Measurements from ENCODE around the gene SPAAR. TPM values are rescaled to one million over a fixed set of nuclear protein-coding genes. Genes with fewer than 3 reads are reported as not detected.

SPAAR gene
- polyA plus RNA-seq, 1 donor (not counting 4 experiments of a cell fraction or from before 2014, with no cell fraction given): not detected

- Histone ChIP-seq H3K27ac (ENCODE audit: control insufficient read depth, insufficient read depth, low read length) (no peak overlapping the region), H3K9ac (ENCODE audit: control insufficient read depth, extremely low read depth, insufficient read depth, low read length) (no peak overlapping the region), H4K20me1 (ENCODE audit: control insufficient read depth, extremely low read depth, insufficient read depth, low read length) (no peaks in the 10 kb centered on the region), H3K79me2 (ENCODE audit: control insufficient read depth, insufficient read depth, low read length) (no peaks in the 10 kb centered on the region), H3K4me3 (ENCODE audit: control insufficient read depth in 2 of 3, extremely low read depth in 1 of 3, insufficient read depth in 2 of 3, low read depth in 1 of 3, low read length in 3 of 3) (no peak overlapping the region), H3K4me2 (ENCODE audit: control insufficient read depth, extremely low read depth, insufficient read depth, low read depth, low read length) (no peak overlapping the region), H3K9me1 (ENCODE audit: control insufficient read depth, extremely low read depth, insufficient read depth, low read length) (no peaks in the 10 kb centered on the region), H2AFZ (ENCODE audit: control insufficient read depth, low read length) (no peak overlapping the region), H3K9me3 (ENCODE audit: control insufficient read depth, low read depth, low read length) (no peaks in the 10 kb centered on the region), H3K27me3 (ENCODE audit: control insufficient read depth, extremely low read depth, insufficient read depth, low read length) (no peaks in the 10 kb centered on the region), H3K36me3 (ENCODE audit: control insufficient read depth in 2 of 2, extremely low read depth in 1 of 2, insufficient read depth in 2 of 2, low read length in 2 of 2) (no peaks in the 10 kb centered on the region), H3K4me1 (ENCODE audit: control insufficient read depth, extremely low read depth, insufficient read depth, low read length) (no peaks in the 10 kb centered on the region)
- FAIRE-seq (no peak), DNase-seq (ENCODE audit: low read depth, low spot score) (no peak)
- TF ChIP-seq CTCF (optimal IDR thresholded peaks at IDR 0.05 in 1 of 3, IDR thresholded peaks at IDR 0.05 in 1 of 3, conservative IDR thresholded peaks at IDR 0.05 in 1 of 3; ENCODE audit: extremely low read depth in 1 of 3, insufficient read depth in 2 of 3, low read length in 3 of 3): no peak
- TF ChIP-seq EZH2 (IDR thresholded peaks at IDR 0.05; ENCODE audit: low read length): no peak
- dilution Hi-C loops (cut with MboI; ENCODE audit: extremely low pct_ligation_motif_present, low sequenced_read_pairs): no loop called here
These were observed 27.9 kb downstream of the SPAAR start for GRCh38 chr9:35937227-35937626.

GRCh38 chr9:35938474-35939356, 29.4 kb downstream of the SPAAR start:
- Histone ChIP-seq H3K4me2 (ENCODE audit: control insufficient read depth, extremely low read depth, insufficient read depth, low read depth, low read length) (no peak overlapping the region), H3K79me2 (ENCODE audit: control insufficient read depth, insufficient read depth, low read length) (no peaks in the 10 kb centered on the region), H3K27me3 (ENCODE audit: control insufficient read depth, extremely low read depth, insufficient read depth, low read length) (no peaks in the 10 kb centered on the region), H3K9ac (ENCODE audit: control insufficient read depth, extremely low read depth, insufficient read depth, low read length) (no peak overlapping the region), H3K4me1 (ENCODE audit: control insufficient read depth, extremely low read depth, insufficient read depth, low read length) (no peaks in the 10 kb centered on the region), H4K20me1 (ENCODE audit: control insufficient read depth, extremely low read depth, insufficient read depth, low read length) (no peaks in the 10 kb centered on the region), H2AFZ (ENCODE audit: control insufficient read depth, low read length) (no peak overlapping the region), H3K9me3 (ENCODE audit: control insufficient read depth, low read depth, low read length) (no peaks in the 10 kb centered on the region), H3K36me3 (ENCODE audit: control insufficient read depth in 2 of 2, extremely low read depth in 1 of 2, insufficient read depth in 2 of 2, low read length in 2 of 2) (no peaks in the 10 kb centered on the region), H3K4me3 (ENCODE audit: control insufficient read depth in 2 of 3, extremely low read depth in 1 of 3, insufficient read depth in 2 of 3, low read depth in 1 of 3, low read length in 3 of 3) (no peak overlapping the region), H3K27ac (ENCODE audit: control insufficient read depth, insufficient read depth, low read length) (no peak overlapping the region), H3K9me1 (ENCODE audit: control insufficient read depth, extremely low read depth, insufficient read depth, low read length) (no peaks in the 10 kb centered on the region)
- FAIRE-seq (no peak), DNase-seq (ENCODE audit: low read depth, low spot score) (no peak)
- TF ChIP-seq EZH2 (IDR thresholded peaks at IDR 0.05; ENCODE audit: low read length): no peak
- no peak for TF ChIP-seq CTCF (optimal IDR thresholded peaks at IDR 0.05 in 1 of 3, IDR thresholded peaks at IDR 0.05 in 1 of 3, conservative IDR thresholded peaks at IDR 0.05 in 1 of 3; ENCODE audit: extremely low read depth in 1 of 3, insufficient read depth in 2 of 3, low read length in 3 of 3)
- dilution Hi-C loops (cut with MboI; ENCODE audit: extremely low pct_ligation_motif_present, low sequenced_read_pairs): no loop called here
